ENCODE data around the gene CDK15.

The CDK15 gene

DNA sequence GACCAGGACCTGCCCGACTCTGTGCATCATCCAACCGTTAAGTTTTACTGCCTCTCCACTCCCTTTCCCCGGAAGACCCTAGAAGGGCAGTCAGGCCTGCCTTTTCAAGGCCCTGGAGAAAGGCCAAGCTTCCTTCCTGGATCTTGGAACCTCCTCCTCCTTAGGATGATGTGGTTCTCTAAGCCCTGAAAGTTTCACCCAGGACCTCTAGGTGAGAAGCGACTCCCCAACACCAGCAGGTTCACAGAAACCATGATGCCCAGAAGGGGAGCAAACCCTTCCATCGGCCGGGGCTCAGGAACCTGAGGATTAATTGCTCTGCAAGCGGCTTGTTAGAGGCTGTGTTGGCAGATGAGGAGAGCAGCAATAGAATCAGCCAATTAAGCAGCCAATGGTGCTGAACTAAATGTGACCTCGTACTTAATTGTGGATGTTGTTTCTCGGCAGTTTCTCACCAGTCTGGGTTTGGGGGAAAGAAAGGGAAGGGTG, 133.2 kb downstream of the CDK15 start:
- no peak for DNase-seq (ENCODE audit: low read depth)

DNA sequence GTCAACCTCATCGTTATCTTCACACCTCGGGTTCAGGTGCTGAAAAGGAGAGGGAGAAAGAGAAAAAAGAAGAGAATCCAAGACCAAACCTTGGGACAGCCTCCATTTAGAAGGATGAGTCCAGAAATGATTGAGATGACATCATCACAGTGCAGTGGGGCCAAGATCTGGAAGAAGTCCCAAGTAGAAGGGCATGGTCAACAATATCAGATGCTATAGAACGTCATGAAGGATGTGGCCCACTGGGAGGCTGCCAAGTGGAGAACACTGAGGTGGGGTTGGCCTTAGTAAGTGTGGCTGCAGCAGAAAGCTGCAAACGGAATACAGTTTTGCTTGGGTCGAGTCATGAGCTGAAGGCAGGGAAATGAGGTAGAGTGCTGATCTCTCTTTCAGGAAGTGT, 136.2 kb downstream of the CDK15 start:
- no peak for DNase-seq (ENCODE audit: low read depth)

Measured in stimulated activated CD4-positive, alpha-beta T cell treated with anti-CD3 and anti-CD28 coated beads, Interleukin-2, amount 100 ng/mL, for 4 hours (primary cell).